ENCODE measurements around the gene C12orf75.
"Not testable (repeated sequence)": the region's sequence is repeated elsewhere in the genome, so short reads cannot be mapped to it uniquely, and the experiment has no call there.

The C12orf75 gene

GRCh38 chr12:105334582-105334981 is 4.1 kb downstream of the C12orf75 start:
- in situ Hi-C loops (cut with HindIII; ENCODE audit: low sequenced_read_pairs) = no loop called here

GRCh38 chr12:105335856-105336255 is 5.4 kb downstream of the C12orf75 start:
- in situ Hi-C loops (cut with HindIII; ENCODE audit: low sequenced_read_pairs) = no loop called here

GRCh38 chr12:105336411-105336810 is 5.9 kb downstream of the C12orf75 start:
- in situ Hi-C loops (cut with HindIII; ENCODE audit: low sequenced_read_pairs) = no loop called here

GRCh38 chr12:105337391-105337790 is 6.9 kb downstream of the C12orf75 start:
- in situ Hi-C loops (cut with HindIII; ENCODE audit: low sequenced_read_pairs) = no loop called here

- in situ Hi-C loops (cut with HindIII; ENCODE audit: low sequenced_read_pairs) = no loop called here
Observed at GRCh38 chr12:105338966-105339365, 8.5 kb downstream of the C12orf75 start.

GRCh38 chr12:105341010-105341409 is 10.5 kb downstream of the C12orf75 start:
- in situ Hi-C loops (cut with HindIII; ENCODE audit: low sequenced_read_pairs) = no loop called here

GRCh38 chr12:105341620-105342019 is 11.1 kb downstream of the C12orf75 start:
- in situ Hi-C loops (cut with HindIII; ENCODE audit: low sequenced_read_pairs) = not testable (repeated sequence)

GRCh38 chr12:105342464-105342863 is 12.0 kb downstream of the C12orf75 start:
- in situ Hi-C loops (cut with HindIII; ENCODE audit: low sequenced_read_pairs) = no loop called here

- in situ Hi-C loops (cut with HindIII; ENCODE audit: low sequenced_read_pairs) = no loop called here
Observed at GRCh38 chr12:105343836-105344235, 13.3 kb downstream of the C12orf75 start.

GRCh38 chr12:105347499-105347898 is 17.0 kb downstream of the C12orf75 start:
- in situ Hi-C loops (cut with HindIII; ENCODE audit: low sequenced_read_pairs) = no loop called here

- in situ Hi-C loops (cut with HindIII; ENCODE audit: low sequenced_read_pairs) = no loop called here
Observed at GRCh38 chr12:105348142-105348541, 17.7 kb downstream of the C12orf75 start.

- in situ Hi-C loops (cut with HindIII; ENCODE audit: low sequenced_read_pairs) = no loop called here
Observed at GRCh38 chr12:105348561-105348960, 18.1 kb downstream of the C12orf75 start.

GRCh38 chr12:105349138-105349537 is 18.6 kb downstream of the C12orf75 start:
- in situ Hi-C loops (cut with HindIII; ENCODE audit: low sequenced_read_pairs) = no loop called here

- in situ Hi-C loops (cut with HindIII; ENCODE audit: low sequenced_read_pairs) = no loop called here
Observed at GRCh38 chr12:105351523-105351922, 21.0 kb downstream of the C12orf75 start.

- in situ Hi-C loops (cut with HindIII; ENCODE audit: low sequenced_read_pairs) = no loop called here
Observed at GRCh38 chr12:105352052-105352451, 21.6 kb downstream of the C12orf75 start.

GRCh38 chr12:105352940-105353635 is 22.6 kb downstream of the C12orf75 start:
- in situ Hi-C loops (cut with HindIII; ENCODE audit: low sequenced_read_pairs) = no loop called here

- in situ Hi-C loops (cut with HindIII; ENCODE audit: low sequenced_read_pairs) = no loop called here
Observed at GRCh38 chr12:105355752-105356151, 25.3 kb downstream of the C12orf75 start.

- in situ Hi-C loops (cut with HindIII; ENCODE audit: low sequenced_read_pairs) = no loop called here
Observed at GRCh38 chr12:105357162-105357691, 26.7 kb downstream of the C12orf75 start.

- in situ Hi-C loops (cut with HindIII; ENCODE audit: low sequenced_read_pairs) = no loop called here
Observed at GRCh38 chr12:105358789-105359188, 28.3 kb downstream of the C12orf75 start.

- in situ Hi-C loops (cut with HindIII; ENCODE audit: low sequenced_read_pairs) = no loop called here
Observed at GRCh38 chr12:105359856-105360255, 29.4 kb downstream of the C12orf75 start.

GRCh38 chr12:105363890-105364289 is 33.4 kb downstream of the C12orf75 start:
- in situ Hi-C loops (cut with HindIII; ENCODE audit: low sequenced_read_pairs) = no loop called here

- in situ Hi-C loops (cut with HindIII; ENCODE audit: low sequenced_read_pairs) = no loop called here
Observed at GRCh38 chr12:105365231-105365630, 34.7 kb downstream of the C12orf75 start.
